Astrocyte (in vitro differentiated cells and primary cell): ENCODE results near the gene TGFBI. TPM values are rescaled to one million over a fixed set of nuclear protein-coding genes. Genes with fewer than 3 reads are reported as not detected.

Experiments
- DNase-seq: peaks from one replicate; pipeline ENCODE4 v3.0.0-alpha.2; 2010; ENCODE audit warnings: low read depth
- FAIRE-seq: peaks from 2 replicates; lab custom pipeline; 2011; peaks lifted over from hg19 to GRCh38; lab: Jason Lieb, UNC
- H2AFZ ChIP-seq: 2 replicates; pipeline ENCODE4 v1.6.0; 2012; ENCODE audit warnings: low read depth, low read length, inconsistent platforms
- H3K27ac ChIP-seq: 2 replicates; pipeline ENCODE4 v1.5.1; 2011; ENCODE audit warnings: low read depth, low read length, inconsistent platforms
- H3K27me3 ChIP-seq: 2 replicates; pipeline ENCODE4 v1.6.0; 2011; ENCODE audit warnings: low read length, inconsistent platforms; ENCODE audit not compliant: insufficient read depth
- H3K36me3 ChIP-seq: 2 replicates; pipeline ENCODE4 v1.5.1; 2011; ENCODE audit warnings: low read length, inconsistent platforms; ENCODE audit not compliant: insufficient read depth
- H3K4me1 ChIP-seq: 2 replicates; pipeline ENCODE4 v1.5.1; 2011; ENCODE audit warnings: low read length, inconsistent platforms; ENCODE audit not compliant: insufficient read depth
- H3K4me2 ChIP-seq: 2 replicates; pipeline ENCODE4 v1.6.0; 2012; ENCODE audit warnings: low read length, inconsistent platforms
- H3K4me3 ChIP-seq: 2 replicates; pipeline ENCODE4 v1.5.1; 2011; ENCODE audit warnings: low read depth, mild to moderate bottlenecking, low read length, inconsistent platforms; ENCODE audit not compliant: insufficient read depth
- H3K79me2 ChIP-seq: 2 replicates; pipeline ENCODE4 v1.6.0; 2012; ENCODE audit warnings: mild to moderate bottlenecking, low read length, inconsistent platforms; ENCODE audit not compliant: insufficient read depth
- H3K9ac ChIP-seq: 2 replicates; pipeline ENCODE4 v1.6.0; 2012; ENCODE audit warnings: mild to moderate bottlenecking, low read length, inconsistent platforms
- H3K9me3 ChIP-seq: 2 replicates; pipeline ENCODE4 v1.5.1; 2012; ENCODE audit warnings: low read depth, mild to moderate bottlenecking, low read length, inconsistent platforms; ENCODE audit not compliant: insufficient read depth
- H4K20me1 ChIP-seq: 2 replicates; pipeline ENCODE4 v1.6.0; 2012; ENCODE audit warnings: low read length, inconsistent platforms; ENCODE audit not compliant: insufficient read depth
- H3K27ac Mint-ChIP-seq: one replicate; pipeline ENCODE4 v1.8.0; 2021; ENCODE audit warnings: mild to moderate bottlenecking, mixed read lengths; ENCODE audit not compliant: unreplicated experiment
- H3K27me3 Mint-ChIP-seq: one replicate; pipeline ENCODE4 v1.8.0; 2021; ENCODE audit warnings: low read depth, mixed read lengths; ENCODE audit not compliant: unreplicated experiment
- H3K36me3 Mint-ChIP-seq: one replicate; pipeline ENCODE4 v1.8.0; 2021; ENCODE audit warnings: low read depth, mixed read lengths; ENCODE audit not compliant: unreplicated experiment
- H3K4me1 Mint-ChIP-seq: one replicate; pipeline ENCODE4 v1.8.0; 2021; ENCODE audit warnings: low read depth, mixed read lengths; ENCODE audit not compliant: unreplicated experiment
- H3K4me3 Mint-ChIP-seq: one replicate; pipeline ENCODE4 v1.8.0; 2021; ENCODE audit warnings: mild to moderate bottlenecking, moderate library complexity, mixed read lengths; ENCODE audit not compliant: unreplicated experiment
- H3K9me3 Mint-ChIP-seq: one replicate; pipeline ENCODE4 v1.8.0; 2021; ENCODE audit warnings: mild to moderate bottlenecking, mixed read lengths; ENCODE audit not compliant: unreplicated experiment
- CTCF ChIP-seq: IDR thresholded peaks from 2 replicates; pipeline ENCODE4 v1.5.1; 2011; ENCODE audit warnings: low read depth, mild to moderate bottlenecking, inconsistent platforms, low read length, moderate library complexity; ENCODE audit not compliant: insufficient read depth
- EZH2 ChIP-seq: IDR thresholded peaks from 2 replicates; pipeline ENCODE4 v1.6.1; 2012; ENCODE audit warnings: mild to moderate bottlenecking, low read length, inconsistent platforms; ENCODE audit not compliant: insufficient read depth
- total RNA-seq: library from RNA; stranded (reverse); gene quantifications from 2 replicates; pipeline ENCODE4 v1.2.1, GENCODE V29; 2021

The TGFBI gene
- total RNA-seq, 1 donor from 2014 or later = 1,145 TPM

GRCh38 chr5:135988546-135988945 lies 40.2 kb upstream of the TGFBI start:
- Mint-ChIP-seq H3K4me1 (peaks cover 8% of the 10 kb centered on the region), H3K36me3 (no peaks in the 10 kb centered on the region), H3K27me3 (peaks cover 2% of the 10 kb centered on the region), H3K27ac (no peak overlapping the region), H3K9me3 (peaks cover 2% of the 10 kb centered on the region), H3K4me3 (no peak overlapping the region)
- H3K27me3 ChIP-seq = no peaks in the 10 kb centered on the region
- no peaks in the 10 kb centered on the region for H4K20me1 ChIP-seq
- peaks cover 8% of the 10 kb centered on the region for H3K4me1 ChIP-seq
- FAIRE-seq (peak; percentile 43), DNase-seq (no peak)
- H3K79me2 ChIP-seq = no peaks in the 10 kb centered on the region
- H3K27ac ChIP-seq = no peak overlapping the region
- no peak overlapping the region for H3K4me3 ChIP-seq
- H3K36me3 ChIP-seq = no peaks in the 10 kb centered on the region
- TF ChIP-seq EZH2 (no peak), CTCF (no peak)
- H2AFZ ChIP-seq = no peak overlapping the region
- no peak overlapping the region for H3K4me2 ChIP-seq
- no peaks in the 10 kb centered on the region for H3K9me3 ChIP-seq
- H3K9ac ChIP-seq = no peak overlapping the region

- peaks cover 2% of the 10 kb centered on the region for H3K27me3 Mint-ChIP-seq
- no peak overlapping the region for H3K27ac ChIP-seq
- FAIRE-seq = no peak
- H3K4me3 ChIP-seq = no peak overlapping the region
- peaks cover 20% of the 10 kb centered on the region for H3K4me1 ChIP-seq
- H3K4me3 Mint-ChIP-seq = peak overlapping the region; percentile 47
- no peaks in the 10 kb centered on the region for H4K20me1 ChIP-seq
- DNase-seq = no peak
- H3K79me2 ChIP-seq = no peaks in the 10 kb centered on the region
- no peak overlapping the region for H3K27ac Mint-ChIP-seq
- no peaks in the 10 kb centered on the region for H3K36me3 Mint-ChIP-seq
- H3K4me2 ChIP-seq = no peak overlapping the region
- H3K27me3 ChIP-seq = no peaks in the 10 kb centered on the region
- H3K4me1 Mint-ChIP-seq = peaks cover 17% of the 10 kb centered on the region
- TF ChIP-seq EZH2 (no peak), CTCF (no peak)
- peaks cover 2% of the 10 kb centered on the region for H3K9me3 Mint-ChIP-seq
- no peak overlapping the region for H2AFZ ChIP-seq
- no peaks in the 10 kb centered on the region for H3K36me3 ChIP-seq
- no peak overlapping the region for H3K9ac ChIP-seq
- no peaks in the 10 kb centered on the region for H3K9me3 ChIP-seq
These were observed 39.1 kb upstream of the TGFBI start for GRCh38 chr5:135989686-135990085.

GRCh38 chr5:135990528-135991255 lies 38.1 kb upstream of the TGFBI start:
- Mint-ChIP-seq H3K4me1 (peaks cover 23% of the 10 kb centered on the region), H3K27me3 (no peaks in the 10 kb centered on the region), H3K4me3 (no peak overlapping the region), H3K9me3 (peaks cover 2% of the 10 kb centered on the region), H3K27ac (no peak overlapping the region), H3K36me3 (no peaks in the 10 kb centered on the region)
- TF ChIP-seq CTCF = no peak
- no peak for TF ChIP-seq EZH2
- no peak for DNase-seq
- Histone ChIP-seq H3K27ac (no peak overlapping the region), H3K9me3 (no peaks in the 10 kb centered on the region), H3K36me3 (no peaks in the 10 kb centered on the region), H2AFZ (no peak overlapping the region), H3K79me2 (no peaks in the 10 kb centered on the region), H4K20me1 (no peaks in the 10 kb centered on the region), H3K4me2 (no peak overlapping the region), H3K9ac (no peak overlapping the region), H3K27me3 (no peaks in the 10 kb centered on the region), H3K4me3 (no peak overlapping the region), H3K4me1 (peaks cover 28% of the 10 kb centered on the region)
- FAIRE-seq = no peak
